HFF-Myc (cell line): ENCODE results near the gene IFT80.

Experiments
- DNase-seq: peaks from one replicate; pipeline ENCODE4 v3.0.0-alpha.2; 2011; ENCODE audit warnings: low read depth; ENCODE audit errors: extremely low read depth
- H3K4me3 ChIP-seq: replicated peaks from 2 replicates; pipeline ENCODE4 v1.5.1; 2011; ENCODE audit warnings: low read depth, mild to moderate bottlenecking, control low read depth, low read length
- CTCF ChIP-seq: IDR thresholded peaks from 2 replicates; pipeline ENCODE4 v1.5.1; 2012; ENCODE audit warnings: mild to moderate bottlenecking, low read depth, low read length, control low read depth; ENCODE audit errors: missing control alignments

IFT80 gene

GRCh38 chr3:160399125-160400029 lies at the start of gene IFT80, which contains the start of gene SMC4:
Gene IFT80, minus strand, starts transcription at chr3:160399225. Its CDS starts 14,625 bp downstream, at chr3:160384600.
Gene SMC4, plus strand, starts transcription at chr3:160399650. Its CDS starts 1,177 bp downstream, at chr3:160400827.
- peak; percentile 88 for DNase-seq
- peak within 1 kb of the TSS; percentile 94 for H3K4me3 ChIP-seq
- TF ChIP-seq CTCF: no peak

- TF ChIP-seq CTCF: no peak
- DNase-seq: no peak
- H3K4me3 ChIP-seq: peak overlapping the region; percentile 89
Measured at GRCh38 chr3:160447544-160447943, 48.5 kb upstream of the IFT80 start.

GRCh38 chr3:160446522-160447056 lies 47.6 kb upstream of the IFT80 start:
- TF ChIP-seq CTCF: no peak
- DNase-seq: no peak
- H3K4me3 ChIP-seq: peak overlapping the region; percentile 89

GRCh38 chr3:160445854-160446253 lies 46.8 kb upstream of the IFT80 start:
- no peak overlapping the region for H3K4me3 ChIP-seq
- no peak for DNase-seq
- no peak for TF ChIP-seq CTCF

- no peak for TF ChIP-seq CTCF
- DNase-seq: no peak
- H3K4me3 ChIP-seq: no peak overlapping the region
Measured at GRCh38 chr3:160444411-160444810, 45.4 kb upstream of the IFT80 start.

GRCh38 chr3:160440687-160441086 lies 41.7 kb upstream of the IFT80 start:
- H3K4me3 ChIP-seq: no peak overlapping the region
- no peak for TF ChIP-seq CTCF
- DNase-seq: no peak
